ENCODE measurements around the gene OR7A17. TPM values are rescaled to one million over a fixed set of nuclear protein-coding genes. Genes with fewer than 3 reads are reported as not detected.

OR7A17 gene
- not detected in 2 replicates for total RNA-seq (ENCODE audit: low replicate concordance)

- TF ChIP-seq, protein P1, sequence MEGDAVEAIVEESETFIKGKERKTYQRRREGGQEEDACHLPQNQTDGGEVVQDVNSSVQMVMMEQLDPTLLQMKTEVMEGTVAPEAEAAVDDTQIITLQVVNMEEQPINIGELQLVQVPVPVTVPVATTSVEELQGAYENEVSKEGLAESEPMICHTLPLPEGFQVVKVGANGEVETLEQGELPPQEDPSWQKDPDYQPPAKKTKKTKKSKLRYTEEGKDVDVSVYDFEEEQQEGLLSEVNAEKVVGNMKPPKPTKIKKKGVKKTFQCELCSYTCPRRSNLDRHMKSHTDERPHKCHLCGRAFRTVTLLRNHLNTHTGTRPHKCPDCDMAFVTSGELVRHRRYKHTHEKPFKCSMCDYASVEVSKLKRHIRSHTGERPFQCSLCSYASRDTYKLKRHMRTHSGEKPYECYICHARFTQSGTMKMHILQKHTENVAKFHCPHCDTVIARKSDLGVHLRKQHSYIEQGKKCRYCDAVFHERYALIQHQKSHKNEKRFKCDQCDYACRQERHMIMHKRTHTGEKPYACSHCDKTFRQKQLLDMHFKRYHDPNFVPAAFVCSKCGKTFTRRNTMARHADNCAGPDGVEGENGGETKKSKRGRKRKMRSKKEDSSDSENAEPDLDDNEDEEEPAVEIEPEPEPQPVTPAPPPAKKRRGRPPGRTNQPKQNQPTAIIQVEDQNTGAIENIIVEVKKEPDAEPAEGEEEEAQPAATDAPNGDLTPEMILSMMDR (IDR thresholded peaks at IDR 0.05; ENCODE audit: insufficient read depth, low read length), result no peak
- DNase-seq (ENCODE audit: low read depth), result no peak
- H3K4me3 ChIP-seq (ENCODE audit: low read depth, low read length), result no peak within 1 kb of the TSS
Observed at GRCh38 chr19:14886032-14886431, at the start of gene OR7A17. OR7A17 (minus strand) TSS chr19:14886132; CDS start chr19:14881355, 4,777 bp downstream.

DNA sequence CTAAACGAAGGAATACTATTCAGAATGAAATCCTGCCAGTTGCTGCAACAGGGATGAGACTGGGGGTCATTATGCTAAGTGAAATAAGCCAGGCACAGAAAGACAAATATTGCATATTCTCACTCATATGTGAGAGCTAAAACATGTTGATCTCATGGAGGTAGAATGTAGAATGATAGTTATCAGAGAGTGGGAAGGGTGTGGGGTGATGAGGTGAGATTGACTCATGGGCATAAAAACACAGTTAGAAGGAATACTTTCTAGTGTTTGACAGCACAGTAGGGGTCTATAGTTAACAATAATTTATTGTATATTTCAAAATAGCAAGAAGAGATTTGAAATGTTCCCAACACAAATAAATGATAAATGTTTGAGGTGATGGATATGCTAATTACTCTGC lies 47.6 kb upstream of the OR7A17 start:
- no peak for DNase-seq (ENCODE audit: low read depth)
- no peak overlapping the region for H3K4me3 ChIP-seq (ENCODE audit: low read depth, low read length)
- TF ChIP-seq, protein P1 (IDR thresholded peaks at IDR 0.05; ENCODE audit: insufficient read depth, low read length), result no peak

- DNase-seq (ENCODE audit: low read depth), result no peak
- H3K4me3 ChIP-seq (ENCODE audit: low read depth, low read length), result no peak overlapping the region
- TF ChIP-seq, protein P1 (IDR thresholded peaks at IDR 0.05; ENCODE audit: insufficient read depth, low read length), result no peak
Observed at GRCh38 chr19:14916848-14917247, 30.9 kb upstream of the OR7A17 start.

- no peak for DNase-seq (ENCODE audit: low read depth)
- TF ChIP-seq, protein P1 (IDR thresholded peaks at IDR 0.05; ENCODE audit: insufficient read depth, low read length), result no peak
Observed at GRCh38 chr19:14915116-14915515, 29.2 kb upstream of the OR7A17 start.

GRCh38 chr19:14906711-14907110 lies 20.8 kb upstream of the OR7A17 start:
- DNase-seq (ENCODE audit: low read depth), result no peak
- no peak overlapping the region for H3K4me3 ChIP-seq (ENCODE audit: low read depth, low read length)
- TF ChIP-seq, protein P1 (IDR thresholded peaks at IDR 0.05; ENCODE audit: insufficient read depth, low read length), result no peak

More at GRCh38 chr19:14915116-14915515, 29.2 kb upstream of the OR7A17 start:
- no peak overlapping the region for H3K4me3 ChIP-seq (ENCODE audit: low read depth, low read length)

DNA sequence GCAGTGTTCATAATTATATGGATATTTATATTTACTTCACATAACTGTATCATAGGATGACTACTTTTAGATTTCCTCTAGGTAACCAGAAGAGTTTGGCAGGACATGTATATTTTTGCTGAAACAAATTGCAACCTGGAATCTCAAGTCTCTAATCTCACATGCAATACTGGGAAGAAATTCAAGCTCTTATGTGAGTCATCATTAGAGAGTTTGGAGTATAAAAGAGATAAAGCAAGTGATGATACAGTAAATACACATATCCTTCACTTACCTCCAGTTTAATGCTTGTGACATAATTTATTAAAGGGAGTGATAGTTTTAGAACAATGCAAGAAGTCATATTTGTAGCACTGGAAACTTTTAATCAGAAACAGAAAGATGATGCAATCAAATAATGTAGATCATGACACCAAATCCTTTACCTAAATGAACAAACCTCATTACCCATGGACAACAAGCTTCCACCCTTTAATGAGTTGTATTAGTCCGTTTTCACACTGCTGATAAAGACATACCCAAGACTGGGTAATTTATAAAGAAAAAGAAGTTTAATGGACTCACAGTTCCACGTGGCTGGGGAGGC lies 15.8 kb upstream of the OR7A17 start:
- TF ChIP-seq, protein P1 (IDR thresholded peaks at IDR 0.05; ENCODE audit: insufficient read depth, low read length), result no peak
- no peak overlapping the region for H3K4me3 ChIP-seq (ENCODE audit: low read depth, low read length)
- peak; percentile 1 for DNase-seq (ENCODE audit: low read depth)

All from fibroblast of the aortic adventitia (primary cell).